HG03565 (cell line): ENCODE measurements around the gene GUSB.

Source experiments
- ATAC-seq: cut with Tn5 transposase; IDR thresholded peaks from one replicate; pipeline ENCODE4 v1.9.1; 2021; ENCODE audit warnings: mild to moderate bottlenecking, moderate library complexity; ENCODE audit not compliant: unreplicated experiment

GUSB gene

DNA sequence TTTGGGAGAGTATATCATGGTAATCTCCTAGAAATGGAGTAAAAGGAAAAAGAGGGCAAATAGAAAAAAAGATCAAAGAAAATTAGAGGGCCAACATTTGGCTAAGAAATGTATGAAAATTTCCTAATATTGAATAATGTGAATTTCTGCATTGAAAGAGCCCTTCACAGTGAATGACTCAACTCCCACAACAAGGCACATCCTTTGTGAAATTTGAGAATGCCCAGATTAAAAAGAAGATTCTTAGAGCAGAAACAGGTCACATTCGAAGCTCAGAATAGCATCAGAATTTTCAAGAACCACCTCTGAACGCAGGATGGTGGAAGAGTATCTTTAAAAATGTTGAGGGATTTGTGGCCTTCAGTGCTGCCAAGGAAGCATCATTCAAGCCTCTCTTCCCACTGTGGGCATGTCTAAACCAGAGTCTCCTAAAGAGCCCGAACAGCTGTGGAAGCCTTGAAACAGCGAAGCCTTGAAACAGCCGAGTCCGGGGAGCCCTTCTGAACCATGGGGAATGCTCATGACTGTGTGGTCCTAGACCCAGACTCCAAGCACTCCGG lies 43.6 kb downstream of the GUSB start:
- no peak for ATAC-seq

DNA sequence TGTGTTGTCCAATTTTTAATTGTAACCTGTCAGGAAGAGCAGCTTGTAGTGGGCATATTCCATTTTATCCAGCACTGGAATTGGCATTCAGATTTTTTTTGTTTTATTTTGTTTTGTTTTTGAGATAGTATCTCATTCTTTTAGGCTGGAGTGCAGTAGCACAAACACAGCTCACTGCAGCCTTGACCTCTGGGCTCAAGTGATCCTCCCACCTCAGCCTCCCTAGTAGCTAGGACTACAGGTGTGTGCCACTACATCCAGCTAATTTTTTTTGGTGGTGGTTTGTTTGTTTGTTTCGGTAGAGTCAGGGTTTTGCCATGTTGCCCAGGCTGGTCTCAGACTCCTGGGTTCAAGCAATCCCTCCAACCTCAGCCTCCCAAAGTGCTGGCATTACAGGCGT lies 44.7 kb downstream of the GUSB start:
- no peak for ATAC-seq

DNA sequence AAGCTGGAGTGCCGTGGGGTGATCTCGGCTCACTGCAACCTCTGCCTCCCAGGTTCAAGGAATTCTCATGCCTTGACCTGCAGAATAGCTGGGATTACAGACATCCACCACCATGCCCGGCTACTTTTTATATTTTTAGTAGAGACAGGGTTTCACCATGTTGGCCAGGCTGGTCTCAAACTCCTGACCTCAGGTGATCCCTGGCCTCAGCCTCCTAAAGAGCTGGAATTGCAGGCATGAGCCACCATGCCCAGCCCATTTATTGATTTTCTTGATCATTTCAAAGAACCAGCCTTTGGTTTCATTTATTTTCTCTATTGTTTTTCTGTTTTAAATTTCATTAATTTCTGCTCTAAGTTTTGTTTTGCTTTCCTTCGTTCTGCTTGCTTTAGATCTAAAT lies 50.3 kb downstream of the GUSB start:
- ATAC-seq: no peak

DNA sequence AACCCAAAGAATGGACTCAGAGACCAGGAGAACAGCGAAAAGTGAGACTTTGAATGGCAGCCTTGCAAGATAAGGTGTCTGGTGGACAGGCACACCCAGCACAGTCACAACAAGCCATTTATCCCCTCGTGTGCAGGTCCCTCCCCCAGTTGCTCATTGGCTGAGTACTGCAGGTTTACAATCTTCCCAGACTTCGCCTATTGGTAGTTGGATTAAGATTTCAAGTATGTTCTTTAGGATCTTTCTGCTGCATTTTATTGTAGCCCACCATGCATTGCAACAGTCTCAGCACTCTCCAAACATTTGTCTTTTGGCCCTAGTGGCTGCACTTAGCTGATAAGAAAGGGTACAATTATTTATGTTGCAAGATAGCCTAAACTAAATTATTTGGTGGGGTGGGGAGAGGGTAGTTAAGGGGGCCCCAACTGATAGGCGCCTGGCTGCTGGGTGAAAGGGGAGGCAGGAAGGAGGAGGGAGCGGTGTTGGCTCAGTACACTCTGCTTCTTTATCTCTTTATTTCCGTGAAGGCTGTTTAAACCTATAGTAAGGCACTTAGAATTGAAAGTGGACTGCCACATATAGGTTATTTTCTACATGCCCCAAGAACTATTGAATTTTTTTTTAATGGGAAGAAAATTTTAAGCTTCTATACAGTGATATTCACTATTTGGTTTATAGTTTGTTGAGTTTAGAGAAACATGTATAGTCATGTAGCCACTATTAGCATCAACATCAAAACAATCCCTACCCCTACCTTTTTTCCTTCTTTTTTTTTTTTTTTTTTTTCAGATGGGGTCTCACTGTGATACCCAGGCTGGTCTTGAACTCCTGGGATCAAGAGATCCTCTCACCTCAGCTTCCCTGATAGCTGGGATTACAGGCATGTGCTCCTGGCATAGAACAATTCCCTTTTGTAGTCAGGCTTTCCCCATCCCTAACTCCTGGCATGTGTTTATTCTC lies 54.2 kb downstream of the GUSB start:
- ATAC-seq: no peak

DNA sequence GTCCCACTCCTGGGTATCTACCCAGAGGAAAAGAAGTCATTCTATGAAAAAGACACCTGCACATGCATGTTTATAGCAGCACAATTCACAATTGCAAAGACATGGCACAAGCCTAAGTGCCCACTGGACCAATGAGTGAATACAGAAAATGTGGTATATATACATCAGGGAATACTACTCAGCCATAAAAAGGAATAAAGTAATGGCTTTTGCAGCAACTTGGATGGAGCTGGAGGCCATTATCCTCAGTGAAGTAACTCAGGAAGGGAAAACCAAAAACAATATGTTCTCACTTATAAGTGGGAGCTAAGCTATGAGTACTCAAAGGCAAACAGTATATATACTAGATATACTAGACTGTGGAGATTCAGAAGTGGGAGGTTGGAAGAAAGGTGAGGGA lies 55.4 kb downstream of the GUSB start:
- ATAC-seq: no peak

DNA sequence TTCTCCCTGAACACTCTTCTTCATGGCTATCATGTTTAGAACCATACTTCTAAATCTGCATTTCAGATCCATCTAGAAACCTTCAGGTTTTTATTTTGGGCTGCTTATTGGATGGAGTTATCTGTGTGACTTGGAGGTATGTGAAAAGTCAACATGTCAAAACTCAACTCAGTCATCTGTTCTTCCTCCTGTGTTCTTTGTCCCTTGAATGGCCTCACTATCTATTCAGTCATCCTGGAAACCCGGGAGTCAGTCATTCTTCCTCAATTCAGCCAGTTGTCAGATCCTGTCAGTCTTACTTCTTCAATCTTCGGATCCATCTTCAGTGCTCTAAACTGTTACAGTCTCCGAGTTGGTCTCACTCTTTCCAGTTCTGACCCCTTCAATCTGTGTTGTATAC lies 57.0 kb downstream of the GUSB start:
- no peak for ATAC-seq

DNA sequence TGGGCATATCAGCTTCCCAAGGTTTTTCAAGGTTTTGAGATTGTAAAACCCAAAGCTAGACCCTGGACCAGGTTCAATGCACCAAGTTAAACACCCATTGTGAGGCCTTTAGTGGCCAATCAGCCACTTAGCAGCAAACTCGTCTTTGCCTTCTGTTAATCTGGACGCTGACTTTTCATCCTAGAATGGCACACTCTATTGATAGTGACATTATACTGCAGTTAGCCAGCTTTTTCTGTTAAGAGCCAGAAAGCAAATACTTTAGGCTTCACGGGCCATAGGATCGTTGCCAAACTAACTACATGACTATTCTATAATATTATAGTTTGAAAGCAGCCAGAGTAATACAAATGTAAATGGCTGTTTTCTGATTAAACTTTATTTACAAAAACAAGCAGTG lies 57.8 kb downstream of the GUSB start:
- no peak for ATAC-seq

DNA sequence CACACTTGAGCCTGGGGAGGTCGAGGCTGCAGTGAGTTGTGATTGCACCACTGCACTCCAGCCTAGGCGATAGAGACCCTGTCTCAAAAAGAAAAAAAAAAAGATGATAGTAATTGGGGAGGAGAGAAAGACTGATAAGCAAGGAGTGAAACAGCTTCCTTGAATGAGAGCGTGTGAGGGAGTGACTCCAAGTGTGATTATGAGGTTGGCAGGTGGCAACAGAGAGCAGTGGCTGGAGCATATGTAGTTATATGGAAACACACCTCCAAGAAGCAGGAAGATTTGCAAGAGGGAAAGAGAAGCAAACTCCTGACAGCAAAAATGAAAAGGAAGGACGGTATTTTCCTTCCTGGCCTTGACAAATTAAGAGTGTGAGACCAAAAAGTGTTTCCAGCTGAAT lies 58.7 kb downstream of the GUSB start:
- ATAC-seq: no peak

DNA sequence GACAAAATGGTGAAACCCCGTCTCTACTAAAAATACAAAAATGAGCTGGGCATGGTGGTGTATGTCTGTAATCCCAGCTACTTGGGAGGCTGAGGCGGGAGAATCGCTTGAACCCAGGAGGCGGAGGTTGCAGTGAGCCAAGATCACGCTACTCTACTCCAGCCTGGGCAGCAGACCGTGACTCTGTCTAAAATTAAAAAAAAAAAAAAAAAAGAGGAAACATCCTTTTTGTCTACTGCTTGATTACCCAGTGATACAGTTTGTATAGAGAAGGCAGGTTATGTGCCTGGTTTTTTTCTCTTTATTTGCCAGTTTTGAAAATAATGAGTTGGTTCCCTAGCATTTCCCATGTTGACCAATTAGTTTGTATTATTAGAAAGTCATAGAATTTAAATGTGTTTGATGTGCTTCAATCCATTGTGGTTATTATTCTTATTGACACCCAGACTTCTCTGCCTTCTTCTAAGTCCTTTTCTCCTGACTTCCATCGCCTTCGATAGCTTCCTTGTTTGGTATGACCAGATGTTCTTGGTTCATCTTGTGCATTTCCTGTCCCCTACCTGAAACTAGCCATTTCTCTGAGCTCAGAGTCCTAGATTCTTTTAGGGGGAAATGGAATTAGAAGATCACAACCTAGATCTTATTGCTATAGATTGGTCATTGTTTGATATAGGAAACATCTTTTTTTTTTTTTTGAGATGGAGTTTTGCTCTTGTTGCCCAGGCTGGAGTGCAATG lies 65.9 kb downstream of the GUSB start:
- no peak for ATAC-seq

DNA sequence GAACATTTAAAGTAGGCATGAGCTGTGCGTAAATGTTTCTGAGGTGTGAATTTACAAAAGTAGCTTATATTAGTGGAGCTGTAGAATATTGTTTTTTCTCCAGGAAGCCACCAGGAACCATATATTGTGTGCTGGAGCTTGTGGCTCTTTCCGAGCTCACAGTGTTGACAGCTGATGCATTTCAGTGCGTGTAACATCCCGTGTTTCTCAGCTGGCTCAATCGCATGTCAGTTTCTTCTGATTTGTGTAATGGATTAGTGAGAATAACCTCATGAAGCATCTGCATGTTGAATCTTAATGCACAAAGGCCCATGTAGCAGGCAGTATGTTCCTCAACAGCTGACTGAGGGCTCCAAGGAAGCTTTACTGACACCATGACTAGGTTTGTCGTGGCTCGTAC lies 69.8 kb downstream of the GUSB start:
- no peak for ATAC-seq
